GM18519 (cell line): ENCODE measurements around the gene CHMP4B.

Source experiments
- ATAC-seq: cut with Tn5 transposase; IDR thresholded peaks from one replicate; pipeline ENCODE4 v1.9.1; 2021; ENCODE audit warnings: mild to moderate bottlenecking, moderate library complexity; ENCODE audit not compliant: unreplicated experiment, low FRiP score

Gene CHMP4B

GRCh38 chr20:33889312-33889711 lies 78.2 kb downstream of the CHMP4B start:
- no peak for ATAC-seq

GRCh38 chr20:33890557-33890956 lies 79.4 kb downstream of the CHMP4B start:
- ATAC-seq: no peak

GRCh38 chr20:33893314-33893713 lies 82.2 kb downstream of the CHMP4B start:
- ATAC-seq: no peak

- no peak for ATAC-seq
These were observed 83.7 kb downstream of the CHMP4B start for GRCh38 chr20:33894798-33895197.

GRCh38 chr20:33896509-33896908 lies 85.4 kb downstream of the CHMP4B start:
- ATAC-seq: no peak

- no peak for ATAC-seq
These were observed 86.3 kb downstream of the CHMP4B start for GRCh38 chr20:33897313-33897912.

GRCh38 chr20:33899106-33899505 lies 88.0 kb downstream of the CHMP4B start:
- ATAC-seq: no peak

- no peak for ATAC-seq
These were observed 89.5 kb downstream of the CHMP4B start for GRCh38 chr20:33900521-33901131.

GRCh38 chr20:33901132-33901523 lies 90.0 kb downstream of the CHMP4B start:
- no peak for ATAC-seq

- no peak for ATAC-seq
These were observed 90.9 kb downstream of the CHMP4B start for GRCh38 chr20:33902011-33902410.
